Measurements from ENCODE around the gene COL11A1.

COL11A1 gene

GRCh38 chr1:103112546-103112945 lies 4.2 kb upstream of the COL11A1 start:
- H3K27ac ChIP-seq = no peak overlapping the region
- no peaks in the 10 kb centered on the region for H3K9me3 ChIP-seq (ENCODE audit: severe bottlenecking)
- no peaks in the 10 kb centered on the region for H3K36me3 ChIP-seq
- DNase-seq = no peak
- H3K27me3 ChIP-seq (ENCODE audit: insufficient read depth, low read depth, severe bottlenecking) = no peaks in the 10 kb centered on the region
- no peak for TF ChIP-seq CTCF (IDR thresholded peaks at IDR 0.05; ENCODE audit: low read depth, low read length)
- no peak overlapping the region for H3K4me3 ChIP-seq (ENCODE audit: low read depth, low read length)

GRCh38 chr1:103111926-103112325 lies 3.6 kb upstream of the COL11A1 start:
- no peak for TF ChIP-seq CTCF (IDR thresholded peaks at IDR 0.05; ENCODE audit: low read depth, low read length)
- Histone ChIP-seq H3K36me3 (no peaks in the 10 kb centered on the region), H3K4me3 (ENCODE audit: low read depth, low read length) (no peak overlapping the region), H3K9me3 (ENCODE audit: severe bottlenecking) (no peaks in the 10 kb centered on the region), H3K27me3 (ENCODE audit: insufficient read depth, low read depth, severe bottlenecking) (no peaks in the 10 kb centered on the region), H3K27ac (no peak overlapping the region)
- no peak for DNase-seq

GRCh38 chr1:103110701-103111100 lies 2.4 kb upstream of the COL11A1 start:
- H3K9me3 ChIP-seq (ENCODE audit: severe bottlenecking) = no peaks in the 10 kb centered on the region
- H3K36me3 ChIP-seq = no peaks in the 10 kb centered on the region
- no peak overlapping the region for H3K27ac ChIP-seq
- TF ChIP-seq CTCF (IDR thresholded peaks at IDR 0.05; ENCODE audit: low read depth, low read length) = no peak
- H3K4me3 ChIP-seq (ENCODE audit: low read depth, low read length) = no peak overlapping the region
- no peaks in the 10 kb centered on the region for H3K27me3 ChIP-seq (ENCODE audit: insufficient read depth, low read depth, severe bottlenecking)
- peak; percentile 10 for DNase-seq

- Histone ChIP-seq H3K27ac (no peak overlapping the region), H3K27me3 (ENCODE audit: insufficient read depth, low read depth, severe bottlenecking) (no peaks in the 10 kb centered on the region), H3K36me3 (no peaks in the 10 kb centered on the region), H3K4me3 (ENCODE audit: low read depth, low read length) (no peak overlapping the region), H3K9me3 (ENCODE audit: severe bottlenecking) (no peaks in the 10 kb centered on the region)
- no peak for TF ChIP-seq CTCF (IDR thresholded peaks at IDR 0.05; ENCODE audit: low read depth, low read length)
- no peak for DNase-seq
Observed at GRCh38 chr1:103109311-103109920, 1.1 kb upstream of the COL11A1 start.

GRCh38 chr1:103107741-103108375 lies 464 bp downstream of the COL11A1 start:
- no peaks in the 10 kb centered on the region for H3K36me3 ChIP-seq
- H3K27me3 ChIP-seq (ENCODE audit: insufficient read depth, low read depth, severe bottlenecking) = no peaks in the 10 kb centered on the region
- DNase-seq = no peak
- no peak overlapping the region for H3K4me3 ChIP-seq (ENCODE audit: low read depth, low read length)
- no peak for TF ChIP-seq CTCF (IDR thresholded peaks at IDR 0.05; ENCODE audit: low read depth, low read length)
- no peak overlapping the region for H3K27ac ChIP-seq
- no peaks in the 10 kb centered on the region for H3K9me3 ChIP-seq (ENCODE audit: severe bottlenecking)
